Esophagus muscularis mucosa (tissue), 3 donors: Measurements from ENCODE around the gene SLC25A25.

Experiments used
- CTCF ChIP-seq, 3 experiments: fragments of 200-600 bp in 2 of 3; fragments of 450-650 bp in 1 of 3; sonication (generic) in 2 of 3; IDR thresholded peaks; one replicate each; pipeline ENCODE4 v1.5.1; 2017 to 2019; ENCODE audit warnings: antibody characterized with exemption in 3 of 3, mild to moderate bottlenecking in 2 of 3, moderate library complexity in 1 of 3
- POLR2A ChIP-seq: fragments of 450-650 bp; IDR thresholded peaks from one replicate; pipeline ENCODE4 v1.6.1; 2017; ENCODE audit warnings: antibody characterized with exemption, moderate library complexity, mild to moderate bottlenecking, low read depth

GRCh38 chr9:128093011-128093410 lies 25.0 kb downstream of the SLC25A25 start:
- TF ChIP-seq POLR2A (no peak), CTCF (IDR thresholded peaks at IDR 0.05) (no peak)
